T-helper 1 cell (primary cell): Measurements from ENCODE around the gene ENC1.
"Not testable (repeated sequence)": the region's sequence is repeated elsewhere in the genome, so short reads cannot be mapped to it uniquely, and the experiment has no call there.

Experiments used
- DNase-seq, 5 donors: peaks; one replicate each; pipeline ENCODE4 v3.0.0-alpha.2; 2012 to 2020
- total RNA-seq, 4 donors: gene quantifications; one replicate each; lab custom pipeline; 2026; lab: John Stamatoyannopoulos, UW

ENC1 gene, protein sequence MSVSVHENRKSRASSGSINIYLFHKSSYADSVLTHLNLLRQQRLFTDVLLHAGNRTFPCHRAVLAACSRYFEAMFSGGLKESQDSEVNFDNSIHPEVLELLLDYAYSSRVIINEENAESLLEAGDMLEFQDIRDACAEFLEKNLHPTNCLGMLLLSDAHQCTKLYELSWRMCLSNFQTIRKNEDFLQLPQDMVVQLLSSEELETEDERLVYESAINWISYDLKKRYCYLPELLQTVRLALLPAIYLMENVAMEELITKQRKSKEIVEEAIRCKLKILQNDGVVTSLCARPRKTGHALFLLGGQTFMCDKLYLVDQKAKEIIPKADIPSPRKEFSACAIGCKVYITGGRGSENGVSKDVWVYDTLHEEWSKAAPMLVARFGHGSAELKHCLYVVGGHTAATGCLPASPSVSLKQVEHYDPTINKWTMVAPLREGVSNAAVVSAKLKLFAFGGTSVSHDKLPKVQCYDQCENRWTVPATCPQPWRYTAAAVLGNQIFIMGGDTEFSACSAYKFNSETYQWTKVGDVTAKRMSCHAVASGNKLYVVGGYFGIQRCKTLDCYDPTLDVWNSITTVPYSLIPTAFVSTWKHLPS
- total RNA-seq = 12.5 to 18.4 (median 17.7) reads per million in 4 donors

DNA sequence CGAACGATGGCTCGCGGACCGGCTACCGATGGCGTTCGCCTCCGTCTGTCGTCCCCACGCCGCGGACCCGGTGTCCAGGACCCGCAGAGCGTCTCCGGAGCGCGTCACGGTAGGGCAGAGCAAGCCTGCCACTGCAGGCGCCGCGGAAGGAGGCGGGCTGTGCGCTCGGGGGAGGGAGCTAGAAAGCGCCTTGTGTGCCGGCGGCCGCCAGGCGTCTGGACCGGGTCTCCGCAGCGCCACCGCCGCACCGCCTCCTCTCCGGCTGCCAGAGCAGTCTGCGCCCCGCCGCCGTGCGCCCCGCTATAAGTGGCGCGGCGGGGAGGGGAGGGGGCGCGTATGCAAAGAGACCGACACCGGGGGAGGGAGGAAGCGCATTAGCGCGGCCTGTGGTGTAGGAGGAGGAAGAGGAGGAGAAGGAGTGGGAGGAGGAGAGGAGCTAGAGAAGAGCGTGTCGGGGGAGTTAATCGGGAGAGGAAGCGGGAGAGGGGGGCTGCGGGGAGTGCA is at the start of gene ENC1:
Gene ENC1, minus strand, starts transcription at position 279 of the 504 bp plus-strand sequence. CDS start 4,243 bp downstream, outside the sequence.
- DNase-seq = peak; percentile 40 to 89 (median 59)

GRCh38 chr5:74686962-74687751 is 46.6 kb upstream of the ENC1 start:
- no peak for DNase-seq

- DNase-seq = no peak
These were observed 45.6 kb upstream of the ENC1 start for GRCh38 chr5:74685979-74686631.

GRCh38 chr5:74684900-74685851 is 44.6 kb upstream of the ENC1 start, which contains the start of gene HEXB:
TSS of gene HEXB (plus strand) at chr5:74685233. CDS start at chr5:74685261, 28 bp downstream.
- DNase-seq = peak; percentile 67 to 86 (median 74)

GRCh38 chr5:74679966-74680365 is 39.4 kb upstream of the ENC1 start:
- DNase-seq = no peak

DNA sequence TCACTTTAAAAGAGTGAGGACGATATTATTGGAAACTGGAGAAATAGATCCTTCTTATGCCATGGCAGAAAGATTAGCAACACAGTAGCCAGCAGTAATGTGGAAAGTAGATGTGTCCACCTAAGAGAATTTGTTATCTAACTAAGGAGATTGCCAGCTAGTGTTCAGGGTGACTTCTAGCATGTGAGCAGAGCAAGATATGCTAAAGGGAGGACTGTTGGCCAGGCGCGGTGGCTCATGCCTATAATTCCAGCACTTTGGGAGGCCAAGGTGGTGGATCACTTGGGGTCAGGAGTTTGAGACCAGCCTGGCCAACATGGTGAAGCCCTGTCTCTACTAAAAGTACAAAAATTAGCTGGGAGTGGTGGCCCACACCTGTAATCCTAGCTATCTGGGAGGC is 38.8 kb upstream of the ENC1 start:
- not testable (repeated sequence) for DNase-seq

DNA sequence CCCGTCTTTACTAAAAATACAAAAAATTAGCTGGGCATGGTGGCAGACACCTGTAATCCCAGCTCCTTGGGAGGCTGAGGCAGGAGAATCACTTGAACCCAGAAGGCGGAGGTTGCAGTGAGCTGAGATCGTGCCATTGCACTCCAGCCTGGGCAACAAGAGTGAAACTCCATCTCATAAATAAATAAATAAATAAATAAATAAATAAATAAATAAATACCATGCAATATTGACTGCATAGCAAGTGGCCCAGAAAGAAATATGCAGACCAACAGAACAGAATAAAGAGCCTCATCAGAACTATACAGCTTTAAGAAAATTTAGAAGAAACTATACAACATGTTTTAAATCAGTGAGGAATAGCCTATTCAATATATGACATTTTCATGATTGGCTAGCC is 37.6 kb upstream of the ENC1 start:
- DNase-seq = not testable (repeated sequence)

DNA sequence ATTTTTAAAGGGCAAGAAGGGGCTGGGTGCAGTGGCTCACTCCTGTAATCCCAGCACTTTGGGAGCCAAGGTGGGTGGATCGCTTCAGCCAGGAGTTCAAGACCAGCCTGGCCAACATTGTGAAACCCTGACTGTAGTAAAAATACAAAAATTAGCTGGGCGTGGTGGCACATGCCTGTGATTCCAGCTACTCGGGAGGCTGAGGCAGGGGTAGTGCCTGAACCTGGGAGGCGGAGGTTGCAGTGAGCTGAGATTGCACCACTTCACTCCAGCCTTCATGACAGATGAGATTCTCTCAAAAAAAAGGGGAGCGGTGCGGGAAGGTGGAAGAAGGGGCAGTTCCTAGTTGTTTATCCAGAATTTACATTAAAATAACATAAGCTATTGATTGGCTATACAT is 35.9 kb upstream of the ENC1 start:
- not testable (repeated sequence) for DNase-seq

DNA sequence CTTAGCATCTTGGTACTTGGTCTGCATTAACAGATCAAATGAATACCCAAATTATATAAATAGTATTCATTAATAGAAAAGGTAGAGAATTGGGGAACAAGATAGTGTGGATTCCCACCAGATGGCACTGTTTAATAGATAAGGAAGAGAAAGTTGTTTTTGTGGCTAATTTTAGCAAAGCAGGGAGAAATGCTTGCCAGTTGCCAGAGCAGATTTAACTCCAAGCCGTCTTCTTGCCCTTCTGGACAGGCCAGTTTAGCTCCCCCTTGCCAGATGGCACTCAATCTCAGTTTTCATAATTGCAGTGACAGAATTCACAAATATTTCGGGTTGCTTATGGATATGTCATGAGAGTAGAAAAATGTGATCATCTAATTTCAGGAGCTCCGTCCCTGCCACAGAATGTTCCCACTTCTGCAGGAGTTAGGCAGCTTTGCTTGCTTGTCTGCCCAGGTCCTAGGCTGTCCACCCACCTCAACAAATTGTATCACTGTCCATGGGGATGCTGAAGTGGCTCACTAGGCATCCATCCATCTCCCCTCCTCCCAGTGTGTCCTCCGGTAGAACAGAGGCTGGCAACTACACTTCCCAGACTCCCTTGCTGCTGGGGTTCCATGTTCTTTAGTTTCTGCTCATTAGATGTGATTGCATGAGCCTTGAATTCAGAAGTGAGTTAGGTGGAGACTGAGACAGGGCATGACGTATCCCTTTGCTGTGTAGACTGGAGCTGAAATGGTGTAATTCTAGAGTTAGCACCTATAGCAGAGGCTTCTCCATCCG is 32.7 kb upstream of the ENC1 start:
- no peak for DNase-seq

- DNase-seq = no peak
These were observed 31.8 kb upstream of the ENC1 start for GRCh38 chr5:74672215-74672877.

- DNase-seq = no peak
These were observed 30.0 kb upstream of the ENC1 start for GRCh38 chr5:74670396-74671038.

DNA sequence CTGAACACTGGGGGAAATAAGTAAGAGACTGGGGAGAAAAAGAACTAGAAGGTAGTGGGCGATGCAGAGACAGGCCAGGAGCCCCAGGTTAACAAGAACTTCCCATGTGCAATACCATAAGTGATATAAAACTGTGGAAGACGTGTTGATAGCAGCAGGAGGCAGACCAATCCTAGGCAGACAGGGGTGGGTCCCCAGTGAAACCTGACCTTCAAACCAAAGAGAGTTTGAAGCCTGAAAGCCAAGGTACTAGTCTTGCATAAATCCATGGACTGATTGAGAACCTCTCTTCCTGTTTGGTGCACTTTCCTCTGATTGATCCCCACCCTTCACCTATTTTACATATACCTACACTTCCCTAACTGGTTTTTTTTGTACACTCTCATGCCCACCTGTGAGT is 29.3 kb upstream of the ENC1 start:
- no peak for DNase-seq

DNA sequence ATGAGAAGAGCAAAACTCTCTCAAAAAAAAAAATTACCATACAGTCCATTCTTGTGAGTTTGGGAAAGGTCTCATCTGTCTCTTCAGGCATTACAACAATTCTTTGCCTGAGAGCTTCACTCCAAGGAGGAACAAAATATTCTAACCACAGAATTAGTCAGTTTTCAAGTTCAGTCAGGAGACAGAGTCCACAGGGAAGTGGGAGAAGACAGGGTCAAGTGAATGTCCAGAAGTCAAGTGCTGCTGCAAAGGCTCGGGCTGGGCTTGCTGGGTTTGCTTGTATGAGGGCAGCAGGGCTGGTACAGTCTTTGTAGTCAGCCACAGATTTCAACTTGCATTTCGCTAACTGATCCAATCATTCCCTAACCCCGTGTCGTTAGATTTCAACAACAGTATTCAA is 26.9 kb upstream of the ENC1 start:
- no peak for DNase-seq

DNA sequence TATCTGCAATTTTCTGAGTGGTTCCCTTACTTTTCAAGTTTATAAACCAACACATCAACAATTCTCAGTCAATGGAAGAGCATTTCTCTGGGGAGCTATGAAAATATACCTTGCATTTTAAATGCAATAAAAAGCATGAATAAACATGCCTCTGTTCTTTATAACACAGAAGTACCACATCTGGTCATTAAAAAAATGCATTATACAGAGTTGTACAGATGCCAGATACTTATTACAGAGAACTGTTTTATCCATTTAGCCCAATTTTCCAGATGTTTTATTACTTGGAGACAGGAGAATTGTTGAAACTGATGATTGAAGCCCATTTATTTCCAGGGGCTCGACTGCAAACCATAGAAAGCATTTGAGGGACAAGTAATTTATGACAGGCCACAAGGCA is 25.3 kb upstream of the ENC1 start:
- DNase-seq = no peak

- DNase-seq = no peak
These were observed 24.7 kb upstream of the ENC1 start for GRCh38 chr5:74665273-74665672.

GRCh38 chr5:74664551-74664950 is 24.0 kb upstream of the ENC1 start:
- DNase-seq = no peak

DNA sequence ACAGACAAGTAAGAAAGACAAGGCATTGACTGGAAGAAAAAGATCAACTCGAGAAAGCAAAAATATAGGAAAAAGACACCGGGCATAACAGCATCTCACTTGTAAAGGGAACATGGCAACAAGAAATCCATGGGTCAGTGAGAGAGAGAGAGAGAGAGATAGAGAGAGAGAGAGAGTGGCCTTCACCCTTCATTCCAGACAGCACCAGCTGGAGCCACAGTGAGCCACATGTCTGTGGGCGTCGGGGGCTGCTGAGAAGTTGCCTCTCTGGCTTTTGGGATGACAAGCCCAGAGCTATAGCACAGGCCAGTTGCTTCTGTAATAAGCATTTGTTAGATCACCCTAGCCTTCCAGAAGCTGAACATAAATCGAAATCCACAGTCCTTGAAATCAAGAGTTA is 20.3 kb upstream of the ENC1 start:
- no peak for DNase-seq

DNA sequence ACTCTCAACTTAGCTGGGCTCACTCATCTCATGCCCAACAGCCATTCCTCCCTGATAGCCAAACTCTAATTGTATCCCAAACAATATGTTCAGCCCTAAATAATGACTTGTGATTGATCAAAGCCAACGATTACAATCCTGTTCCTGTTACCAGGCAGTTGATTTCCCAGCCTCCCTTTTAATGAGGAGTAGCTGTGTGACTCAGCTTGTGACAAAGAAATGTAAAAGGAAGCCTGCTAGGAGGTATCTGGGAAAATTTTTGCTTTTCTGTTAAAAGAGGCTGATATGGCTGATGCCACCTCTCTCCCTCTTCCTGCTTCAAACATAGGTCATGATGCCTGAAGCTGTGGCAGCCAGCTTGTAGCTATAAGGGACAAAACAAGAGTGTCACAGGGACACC is 19.6 kb upstream of the ENC1 start:
- DNase-seq = no peak

GRCh38 chr5:74659172-74659571 is 18.6 kb upstream of the ENC1 start:
- no peak for DNase-seq
